Coronary artery (tissue), 2 donors: Measurements from ENCODE around the gene ILDR2.
"Not testable (repeated sequence)": the region's sequence is repeated elsewhere in the genome, so short reads cannot be mapped to it uniquely, and the experiment has no call there.

Source experiments
- DNase-seq: peaks from one replicate; pipeline ENCODE4 v3.0.0-alpha.2; 2017; ENCODE audit warnings: low spot score
- H3K27ac ChIP-seq, 2 donors: fragments of 200-600 bp; sonication (generic); one replicate each; pipeline ENCODE4 v1.5.1; 2016 to 2019
- H3K4me3 ChIP-seq: fragments of 200-600 bp; sonication (generic); 2 replicates; pipeline ENCODE4 v1.5.1; 2016; ENCODE audit warnings: mild to moderate bottlenecking, moderate library complexity
- CTCF ChIP-seq: fragments of 200-600 bp; sonication (generic); IDR thresholded peaks from one replicate; pipeline ENCODE4 v1.5.1; 2019; ENCODE audit warnings: antibody characterized with exemption

Gene ILDR2

GRCh38 chr1:166899769-166900168 lies 75.6 kb downstream of the ILDR2 start:
- Histone ChIP-seq H3K4me3 (no peak overlapping the region), H3K27ac (no peak overlapping the region)
- no peak for TF ChIP-seq CTCF
- DNase-seq: no peak

GRCh38 chr1:166895766-166896165 lies 79.6 kb downstream of the ILDR2 start:
- no peak for DNase-seq
- TF ChIP-seq CTCF: no peak
- H3K27ac ChIP-seq: no peak overlapping the region
- H3K4me3 ChIP-seq: no peak overlapping the region

- Histone ChIP-seq H3K4me3 (no peak overlapping the region), H3K27ac (no peak overlapping the region)
- no peak for DNase-seq
- no peak for TF ChIP-seq CTCF
These were observed 85.6 kb downstream of the ILDR2 start for GRCh38 chr1:166889776-166890175.

- Histone ChIP-seq H3K27ac (no peak overlapping the region), H3K4me3 (no peak overlapping the region)
- no peak for TF ChIP-seq CTCF
- DNase-seq: no peak
These were observed 86.8 kb downstream of the ILDR2 start for GRCh38 chr1:166888373-166889111.

- Histone ChIP-seq H3K4me3 (no peak overlapping the region), H3K27ac (no peak overlapping the region)
- no peak for TF ChIP-seq CTCF
- no peak for DNase-seq
These were observed 90.4 kb downstream of the ILDR2 start for GRCh38 chr1:166884971-166885370.

GRCh38 chr1:166884040-166884642 lies 91.2 kb downstream of the ILDR2 start:
- no peak for DNase-seq
- TF ChIP-seq CTCF: peak; percentile 41
- Histone ChIP-seq H3K27ac (no peak overlapping the region), H3K4me3 (peak overlapping the region; percentile 47)

- no peak for DNase-seq
- Histone ChIP-seq H3K4me3 (no peak overlapping the region), H3K27ac (no peak overlapping the region)
- no peak for TF ChIP-seq CTCF
These were observed 92.4 kb downstream of the ILDR2 start for GRCh38 chr1:166882893-166883292.

- not testable (repeated sequence) for H3K4me3 ChIP-seq, H3K27ac ChIP-seq, DNase-seq
These were observed 97.0 kb downstream of the ILDR2 start for GRCh38 chr1:166878173-166878917.
